GM21825 (cell line): ENCODE data around the gene SP6.

Experiments used
- ATAC-seq: cut with Tn5 transposase; IDR thresholded peaks from one replicate; pipeline ENCODE4 v1.9.1; 2021; ENCODE audit warnings: mild to moderate bottlenecking, moderate library complexity; ENCODE audit not compliant: unreplicated experiment

The SP6 gene

DNA sequence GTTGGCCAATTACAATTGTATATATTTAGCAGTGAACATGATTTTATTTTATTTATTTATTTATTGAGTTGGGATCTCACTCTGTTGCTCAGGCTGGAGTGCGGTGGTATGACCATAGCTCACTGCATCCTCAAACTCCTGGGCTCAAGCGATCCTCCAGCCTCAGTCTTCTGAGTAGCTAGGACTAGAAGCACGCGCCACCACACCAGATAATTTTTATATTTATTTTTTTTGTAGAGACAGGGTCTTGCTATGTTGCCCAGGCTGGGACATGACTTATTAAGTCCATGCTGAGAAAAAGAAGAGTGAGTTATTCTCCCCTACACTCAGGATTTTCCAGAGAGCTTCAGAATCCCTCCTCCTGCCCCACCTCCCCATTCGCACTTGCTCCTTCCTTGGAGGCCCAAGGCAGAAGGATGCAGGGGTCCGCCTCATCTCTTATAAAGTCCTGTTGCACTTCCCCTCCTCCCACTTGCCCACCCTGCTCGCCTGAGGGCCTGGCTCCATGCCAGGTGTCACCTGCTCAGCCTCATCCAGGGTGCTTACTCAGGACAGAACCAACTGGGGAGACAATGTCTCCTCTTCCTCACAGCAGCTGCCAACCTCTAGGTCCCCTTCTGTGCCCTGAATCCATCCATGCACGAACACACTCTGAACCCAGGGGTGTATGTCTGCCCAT is 29.0 kb upstream of the SP6 start:
- no peak for ATAC-seq

DNA sequence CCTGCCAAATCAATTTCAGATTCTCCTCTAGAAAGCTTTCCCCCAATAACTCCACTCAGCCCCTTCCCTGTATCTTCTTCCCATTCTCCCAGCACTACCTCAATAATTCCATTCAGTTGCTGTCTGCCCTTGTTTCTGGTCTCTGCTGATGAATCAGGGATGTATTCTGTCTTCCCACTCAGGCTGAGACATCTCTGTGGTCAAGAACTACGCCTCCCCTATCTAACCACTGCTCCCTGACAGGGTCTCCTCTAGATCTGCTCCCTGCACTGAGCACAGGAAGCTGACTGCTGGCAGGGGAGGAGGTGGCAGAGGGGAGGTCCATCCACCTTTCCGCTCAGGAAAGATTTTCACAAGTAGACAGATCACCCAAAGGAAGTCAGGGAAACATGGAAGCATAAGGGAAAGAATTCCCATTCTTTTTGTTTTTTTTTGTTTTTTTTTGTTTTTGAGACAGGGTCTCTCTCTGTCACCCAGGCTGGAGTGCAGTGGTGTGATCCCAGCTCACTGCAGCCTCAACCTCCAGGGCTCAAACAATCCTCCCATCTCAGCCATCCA is 28.1 kb upstream of the SP6 start:
- ATAC-seq = no peak

DNA sequence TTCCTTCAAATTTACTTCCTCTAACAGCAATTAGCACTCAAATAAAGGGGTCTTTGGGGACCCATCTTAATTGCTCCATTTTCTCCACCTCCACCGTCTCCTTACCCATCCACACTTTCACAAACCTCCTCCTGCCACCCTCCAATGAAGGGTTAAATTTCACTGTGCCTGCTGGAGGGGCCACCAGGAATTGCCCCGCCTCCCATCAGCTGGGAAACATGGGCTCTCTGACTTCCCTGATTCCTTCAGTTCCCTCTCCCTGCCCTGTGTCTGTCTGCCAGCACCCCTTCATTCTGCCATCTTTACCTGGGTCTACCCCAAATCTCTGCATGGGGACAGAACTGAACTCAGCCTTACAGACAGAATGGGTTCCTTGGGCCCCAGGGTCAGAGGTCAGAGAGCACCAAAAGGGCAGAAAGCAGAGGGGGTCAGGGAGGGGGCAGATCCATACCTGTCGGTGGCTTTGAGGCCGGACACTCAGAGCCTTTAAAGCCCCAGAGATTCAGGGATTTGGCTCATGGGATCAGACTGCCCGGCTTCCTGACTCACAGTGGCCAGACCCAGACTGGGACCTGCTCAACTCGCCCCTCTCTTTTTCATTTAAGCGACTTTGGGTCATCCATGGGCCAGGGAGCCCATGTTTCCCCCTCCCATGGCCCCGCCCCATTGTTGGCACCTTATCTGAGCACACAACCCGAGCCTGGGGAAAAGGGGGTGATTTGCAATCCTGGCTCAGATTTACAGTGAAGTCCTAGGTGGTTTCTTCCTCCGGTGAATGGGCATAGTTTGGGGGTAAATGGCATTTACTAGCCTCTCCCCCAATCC is 27.5 kb upstream of the SP6 start:
- ATAC-seq = no peak

DNA sequence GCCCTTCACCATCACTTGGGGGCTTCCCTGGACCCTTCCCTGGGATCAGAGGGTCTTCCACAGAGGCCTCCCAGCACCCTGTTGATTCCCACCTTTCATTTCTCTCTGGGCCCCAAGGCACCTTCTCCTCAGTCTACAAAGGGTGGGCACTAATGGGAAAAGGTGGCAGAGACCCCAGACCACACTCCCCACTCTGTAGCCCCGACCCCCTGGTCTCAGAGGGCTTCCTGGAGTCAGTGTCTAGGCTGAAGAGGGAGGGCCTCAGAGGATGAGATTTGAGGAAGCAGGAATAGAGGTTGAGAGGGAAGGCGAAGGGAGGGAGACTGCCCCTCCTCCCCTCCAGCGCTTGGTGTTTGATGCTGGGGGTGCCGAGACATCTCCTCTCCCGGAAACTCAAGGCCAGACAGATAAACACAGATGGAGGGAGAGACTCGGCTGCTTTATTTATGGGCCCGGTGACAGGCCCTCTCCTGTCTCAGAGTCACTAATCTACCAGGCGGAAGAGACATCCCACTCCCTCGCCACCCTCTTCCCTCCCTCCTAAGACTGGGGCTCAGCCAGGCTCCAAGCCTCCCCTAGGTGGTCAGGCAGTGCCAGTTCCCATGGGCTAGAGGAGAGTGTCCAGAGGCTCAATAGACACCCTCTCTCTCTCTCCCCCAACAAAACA is 26.5 kb upstream of the SP6 start:
- ATAC-seq = no peak

DNA sequence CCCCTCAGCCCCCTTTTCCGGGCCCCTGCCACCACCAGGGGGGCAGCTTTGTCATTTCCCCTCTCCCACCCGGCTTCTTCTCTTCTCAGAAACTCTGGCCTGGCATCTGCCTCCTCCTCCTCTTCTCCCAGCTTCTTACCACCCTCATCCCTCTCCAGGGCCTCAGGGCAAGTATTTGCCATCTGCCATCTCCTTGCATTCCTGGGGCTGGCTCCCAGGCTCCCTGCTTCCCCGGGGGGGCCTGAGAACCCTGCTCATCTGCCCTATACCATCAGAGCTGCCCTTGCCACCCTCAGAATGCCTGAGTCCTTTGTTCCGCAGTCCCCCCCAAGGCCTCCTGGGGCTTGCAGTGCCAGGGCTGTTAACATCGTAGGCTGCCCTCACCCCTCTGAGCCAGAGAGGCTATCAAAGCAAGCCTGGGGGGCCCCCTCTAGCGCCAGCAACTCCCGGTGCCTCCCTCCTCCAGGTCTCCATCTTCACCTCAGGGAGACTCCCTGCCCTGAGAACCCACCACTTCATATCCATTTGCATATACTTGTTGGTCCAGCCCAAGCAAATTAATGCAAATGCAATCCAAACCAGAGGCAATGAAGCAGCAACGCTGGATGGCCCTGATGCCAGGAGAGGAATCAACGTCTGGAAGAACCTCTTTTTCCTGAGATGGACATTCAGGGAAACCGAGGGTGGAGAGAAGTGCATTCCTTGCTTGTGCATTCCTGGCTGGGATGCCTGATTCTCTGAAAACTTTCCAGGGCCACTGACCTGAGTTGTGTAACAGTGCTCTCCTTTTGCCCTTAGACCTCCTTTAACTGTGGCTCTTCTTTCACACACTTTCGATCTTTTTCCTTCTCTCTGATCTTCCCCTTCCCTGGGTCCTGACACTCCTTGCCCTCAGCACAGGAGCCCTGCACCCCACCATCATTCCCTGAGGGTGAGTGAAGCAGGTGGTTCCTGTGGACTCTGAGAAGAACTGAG is 24.3 kb upstream of the SP6 start:
- ATAC-seq = no peak

DNA sequence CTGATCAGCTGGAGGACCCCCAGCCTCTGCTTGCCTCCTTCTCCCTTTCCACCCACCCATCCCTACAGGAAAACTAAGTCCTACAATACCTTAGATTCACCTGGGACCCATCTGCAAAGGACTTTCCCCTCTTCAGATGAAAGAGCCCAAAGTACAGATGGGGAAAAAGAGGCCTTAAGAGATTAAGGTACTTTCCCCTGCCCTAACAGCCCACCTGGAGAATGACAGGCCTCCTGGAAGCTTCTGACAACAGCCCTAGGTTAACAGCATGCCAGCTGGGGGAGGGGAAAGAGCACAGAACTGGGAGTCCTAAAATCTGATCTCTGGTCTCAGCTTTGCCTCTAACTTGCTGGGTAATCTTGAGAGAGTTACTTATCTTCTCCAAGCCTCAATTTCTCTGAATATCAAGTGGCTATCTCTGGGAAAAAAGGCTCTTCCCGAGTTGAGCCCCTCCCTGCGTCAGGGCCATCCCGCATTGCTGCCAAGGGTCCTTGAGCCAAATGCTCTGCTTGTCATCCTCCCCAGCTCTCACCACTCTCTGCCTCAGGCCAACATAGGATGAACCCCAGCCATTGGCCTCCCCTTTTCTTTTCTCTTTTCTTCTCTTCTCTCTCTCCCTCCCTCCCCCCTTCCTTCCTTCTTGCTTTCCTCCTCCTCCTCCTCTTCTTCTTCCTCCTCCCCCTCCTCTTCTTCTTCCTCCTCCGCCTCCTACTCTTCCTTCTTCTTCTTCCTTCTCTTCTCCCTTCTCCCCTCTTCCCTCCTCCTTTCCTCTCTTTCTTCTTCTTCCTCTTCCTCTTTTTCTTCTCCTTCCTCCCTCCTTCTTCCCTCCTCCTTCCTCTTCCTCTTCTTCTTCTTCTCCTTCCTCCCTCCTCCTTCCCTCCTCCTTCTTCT is 22.5 kb upstream of the SP6 start:
- ATAC-seq = no peak

DNA sequence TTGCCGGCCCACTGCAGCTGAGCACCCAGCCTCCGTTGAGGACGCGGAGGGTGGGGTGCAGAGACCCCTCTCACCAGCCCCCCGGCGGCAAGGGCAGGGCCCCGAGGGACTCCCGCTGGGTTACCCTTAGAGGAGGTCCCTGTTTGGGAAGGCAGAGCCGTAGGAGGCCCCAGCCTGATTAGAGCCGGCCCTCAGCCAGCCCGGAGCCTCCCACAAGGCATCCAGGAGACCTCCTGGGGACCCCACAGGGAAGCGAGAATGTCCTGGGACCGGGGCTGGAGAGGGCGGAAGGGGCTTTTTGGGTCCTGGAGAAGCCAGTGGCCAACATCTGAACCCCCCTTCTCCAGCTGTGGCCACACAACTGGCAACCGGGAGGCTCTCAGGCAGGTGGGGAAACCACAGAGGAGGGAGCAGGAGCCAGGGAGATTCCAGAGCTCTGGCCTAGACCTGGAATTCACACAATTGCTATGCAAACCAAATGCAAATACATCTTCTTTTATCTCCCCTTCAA is 21.7 kb upstream of the SP6 start:
- no peak for ATAC-seq

DNA sequence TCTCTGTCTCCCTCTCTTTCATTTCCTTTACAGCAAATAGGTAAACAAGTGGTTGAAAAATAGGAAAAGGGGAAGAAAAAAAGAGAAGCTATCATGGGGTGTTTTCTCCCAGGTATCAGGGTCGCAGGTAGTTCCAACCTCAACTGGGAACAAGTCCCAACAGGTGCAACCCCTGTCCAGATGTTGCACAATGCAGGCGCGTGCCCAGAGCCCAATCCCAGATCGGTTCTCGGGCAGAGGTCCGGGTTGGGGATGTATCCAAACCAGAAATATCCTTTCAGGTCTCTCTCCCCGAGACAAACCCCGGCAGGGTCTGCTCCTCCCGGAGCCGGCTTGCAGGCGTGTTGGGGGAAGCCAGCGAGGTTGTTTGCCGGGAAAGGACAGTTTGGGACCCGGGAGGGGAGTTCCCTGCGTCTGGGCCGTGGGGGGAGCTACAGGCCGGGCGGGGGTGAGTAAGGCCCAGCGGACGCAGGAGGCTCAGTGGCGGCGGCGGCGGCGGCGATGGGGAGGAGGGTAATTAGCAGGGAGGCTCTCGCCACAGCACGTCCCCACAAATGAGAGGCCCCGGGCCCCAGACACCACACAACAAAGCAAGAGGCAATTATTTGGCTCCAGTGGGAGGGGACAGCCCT is 21.2 kb upstream of the SP6 start:
- ATAC-seq = no peak

DNA sequence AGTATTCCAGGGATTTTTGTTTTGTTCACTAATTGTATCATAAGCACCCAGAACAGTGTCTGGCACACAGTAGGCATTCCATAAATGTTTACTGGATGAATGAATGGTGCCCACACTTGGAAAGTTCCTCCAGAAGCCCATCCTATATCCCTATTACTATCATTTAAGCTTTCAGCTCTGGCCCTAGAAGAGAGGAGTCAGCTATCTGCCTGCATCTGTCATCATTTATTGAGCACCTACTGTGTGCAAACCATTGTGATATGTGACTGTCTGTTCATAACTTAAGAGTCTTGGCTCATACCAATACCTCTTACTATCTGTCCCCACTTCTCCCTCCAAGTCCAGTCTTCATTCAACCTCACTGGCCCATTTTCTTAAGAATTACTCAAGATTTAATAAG is 20.1 kb upstream of the SP6 start:
- no peak for ATAC-seq

DNA sequence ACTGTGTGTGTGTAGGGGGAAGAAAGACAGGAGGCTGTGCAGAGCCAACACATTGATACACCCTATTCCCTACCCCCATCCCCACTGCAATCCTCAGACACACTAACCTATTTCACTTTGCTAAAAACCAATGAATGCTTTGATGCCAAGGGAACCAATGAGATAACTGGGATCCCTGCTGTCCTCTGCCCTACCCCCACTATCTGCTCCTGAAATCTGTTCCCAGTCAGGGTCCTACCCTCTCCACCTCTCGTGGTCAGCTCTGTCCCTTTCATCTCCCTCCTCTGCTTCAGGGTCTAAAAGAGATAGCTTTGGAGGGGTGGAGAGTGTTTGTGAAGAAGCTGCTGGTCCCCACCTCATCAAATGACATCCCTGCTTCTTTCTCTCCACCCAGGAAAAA is 19.1 kb upstream of the SP6 start:
- ATAC-seq = no peak

DNA sequence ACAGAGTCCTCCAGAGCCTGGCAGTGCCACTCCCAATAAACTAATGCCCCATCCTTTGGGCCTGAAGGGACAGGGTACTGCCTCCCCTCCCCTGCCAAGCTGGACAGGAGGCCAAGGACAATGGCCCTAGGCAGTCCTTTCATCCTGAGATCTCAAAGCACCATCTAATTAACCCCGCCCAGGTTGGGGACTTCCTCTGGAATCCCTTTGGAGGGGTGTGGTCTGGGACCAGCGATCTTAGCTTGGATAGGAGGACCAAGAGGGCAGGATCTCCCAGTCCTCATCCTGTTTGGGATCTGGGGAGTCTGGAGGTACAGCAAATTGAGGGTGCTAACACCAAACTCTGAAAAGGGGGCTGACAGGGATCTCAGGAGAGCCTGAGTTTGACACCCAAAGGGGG is 18.2 kb upstream of the SP6 start:
- no peak for ATAC-seq

DNA sequence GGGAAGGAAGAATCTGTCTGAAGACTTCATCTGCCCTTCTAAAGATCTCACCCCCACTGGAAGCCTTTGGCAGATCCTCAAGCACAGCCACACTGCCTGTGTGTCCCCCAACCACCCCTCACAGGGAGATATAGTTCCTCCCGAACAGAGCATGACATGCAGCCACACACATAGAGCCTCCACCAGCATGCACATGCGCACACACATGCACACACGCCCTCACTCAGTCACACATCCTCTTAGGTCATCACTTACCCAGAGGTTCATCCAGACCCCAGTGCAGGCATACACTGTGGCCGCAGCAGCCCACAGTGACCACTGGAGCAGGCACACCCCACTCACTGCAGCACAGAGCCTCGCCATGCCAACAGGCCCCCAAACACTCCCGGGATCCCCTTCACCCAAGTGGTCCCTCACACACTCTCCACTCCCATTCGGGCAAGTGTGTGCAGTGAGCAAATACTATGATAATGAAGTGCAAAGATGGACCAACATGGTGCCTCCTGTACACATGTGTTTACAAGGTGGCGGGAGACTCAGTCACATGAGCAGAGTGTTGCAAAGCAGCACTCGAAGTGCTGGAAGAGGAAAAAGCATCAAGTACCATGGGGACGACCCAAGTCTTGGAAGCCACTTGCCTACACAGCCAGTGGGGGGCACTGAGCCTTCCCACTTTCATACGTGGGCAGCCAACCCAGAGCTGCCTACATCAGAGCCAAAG is 17.0 kb upstream of the SP6 start:
- no peak for ATAC-seq

DNA sequence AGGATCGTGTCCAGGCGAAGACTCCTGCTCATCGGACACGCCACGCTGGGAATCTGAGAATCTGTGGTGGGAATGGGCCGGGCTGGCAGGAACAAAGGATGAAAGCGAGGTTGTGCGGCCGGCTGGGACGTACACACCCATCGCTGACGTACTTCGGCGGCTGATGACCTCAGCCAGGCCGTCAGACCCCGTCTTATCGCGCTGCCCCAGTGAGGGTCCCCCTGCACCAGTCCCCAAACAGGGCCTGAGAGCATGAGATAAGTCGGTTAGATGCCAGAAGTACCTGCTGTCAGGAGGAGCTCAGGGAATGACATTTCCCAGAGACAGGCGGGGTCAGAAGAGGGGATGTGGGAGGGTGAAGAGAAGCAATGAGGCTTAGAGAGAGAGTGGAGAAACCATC is 16.0 kb upstream of the SP6 start:
- ATAC-seq = no peak

DNA sequence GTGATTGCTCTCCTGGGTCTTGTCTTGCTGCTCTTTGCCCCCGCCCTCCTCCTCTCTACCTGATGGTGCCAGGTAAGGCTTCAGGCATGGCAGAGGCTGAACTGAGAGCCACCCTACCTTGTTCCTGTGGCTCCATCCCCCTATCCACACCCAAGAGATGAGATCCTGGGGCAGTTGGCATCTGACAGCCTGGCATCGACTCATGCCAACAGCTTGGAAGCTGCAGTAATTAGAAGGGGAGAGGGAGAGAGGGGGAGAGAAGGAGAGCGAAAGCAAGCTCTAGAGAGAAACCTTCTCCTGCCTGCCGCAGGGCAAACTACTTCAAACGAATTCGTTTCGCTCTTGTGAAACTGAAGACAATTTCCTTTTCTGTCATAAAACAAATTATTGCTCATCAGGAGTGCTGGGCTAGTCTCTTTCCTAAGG is 13.8 kb upstream of the SP6 start:
- no peak for ATAC-seq

DNA sequence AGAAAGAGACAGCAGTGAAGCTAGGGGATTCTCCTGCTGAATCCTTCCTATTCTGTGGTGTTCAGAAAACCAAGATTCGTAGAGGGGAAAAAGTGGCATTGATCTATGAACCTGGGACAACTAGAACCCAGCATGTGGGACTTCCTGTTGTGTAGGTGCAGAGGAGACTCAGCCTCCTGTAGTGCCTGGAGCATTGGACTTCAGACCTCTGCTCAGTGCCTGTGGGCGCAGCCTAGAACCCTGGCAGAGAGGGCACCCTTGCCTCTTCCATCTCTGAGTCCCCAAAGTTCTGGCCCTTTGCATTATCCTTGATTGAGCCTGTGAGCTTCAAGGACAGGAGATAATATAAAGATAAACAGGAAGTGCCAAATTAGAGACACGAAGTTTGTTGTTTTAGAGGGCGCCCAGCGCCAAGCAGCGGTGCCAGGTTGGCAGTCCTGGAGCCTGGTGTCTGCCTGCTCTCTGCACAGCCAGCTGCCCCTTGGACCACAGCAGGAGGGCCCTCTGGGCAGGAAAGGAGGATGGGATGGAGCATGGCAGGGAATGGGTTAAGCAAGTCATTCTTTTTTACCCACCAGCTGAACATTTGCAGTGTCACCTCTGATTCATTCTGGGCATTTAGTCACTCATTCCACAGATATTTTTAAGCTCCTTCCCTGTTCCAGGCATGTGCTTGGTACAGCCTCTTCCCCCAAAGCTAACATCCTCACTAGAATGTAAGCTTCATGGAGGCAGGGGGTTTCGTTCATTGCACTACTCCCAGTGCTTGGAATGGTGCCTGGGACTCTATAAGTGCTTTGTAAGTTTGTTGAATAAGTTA is 11.9 kb upstream of the SP6 start:
- ATAC-seq = no peak

DNA sequence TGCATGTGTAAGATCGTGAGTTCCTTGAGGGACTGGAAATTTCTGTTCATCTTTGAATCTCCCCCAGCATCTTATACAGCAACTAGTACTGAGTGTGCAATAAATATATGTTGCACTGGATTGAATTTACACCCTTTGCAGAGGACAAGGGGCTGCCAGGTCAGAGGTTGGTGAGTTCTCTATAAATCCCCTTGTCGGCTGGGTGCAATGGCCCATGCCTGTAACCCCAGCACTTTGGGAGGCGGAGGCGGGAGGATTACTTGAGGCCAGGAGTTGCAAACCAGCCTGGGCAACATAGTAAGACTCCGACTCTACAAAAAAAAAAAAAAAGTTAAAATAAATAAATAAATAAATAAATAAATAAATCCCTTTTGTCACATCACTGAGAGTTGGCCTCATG is 9.4 kb upstream of the SP6 start:
- ATAC-seq = no peak
